Omental fat pad (tissue), 4 donors: ENCODE data around the gene MAGI2. TPM values are rescaled to one million over a fixed set of nuclear protein-coding genes. Genes with fewer than 3 reads are reported as not detected.

ENCODE experiments used
- ATAC-seq: fragments of 150-250 bp; one replicate; pipeline ENCODE4 v1.9.1; 2016; ENCODE audit warnings: mild to moderate bottlenecking, moderate library complexity; ENCODE audit not compliant: low FRiP score
- DNase-seq: peaks from one replicate; pipeline ENCODE4 v3.0.0-alpha.2; 2019; ENCODE audit warnings: low spot score
- CTCF ChIP-seq, 3 donors: fragments of 450-650 bp; IDR thresholded peaks; one replicate each; pipeline ENCODE4 v1.5.1; 2016 to 2017; ENCODE audit warnings: antibody characterized with exemption in 3 of 3, mild to moderate bottlenecking in 3 of 3, moderate library complexity in 2 of 3
- total RNA-seq, 4 donors: library from RNA; depleted of rRNA; stranded (reverse); fragments of >200 nt; gene quantifications; one replicate each; pipeline ENCODE4 v1.1.0, GENCODE V29; 2016

Gene MAGI2
- total RNA-seq, 4 donors from 2014 or later, result 9.3 to 20.6 (median 13.2) TPM

GRCh38 chr7:78024591-78024990, 1428.9 kb downstream of the MAGI2 start:
- no peak for TF ChIP-seq CTCF (IDR thresholded peaks at IDR 0.05)
- ATAC-seq (no peak), DNase-seq (no peak)

- ATAC-seq (no peak), DNase-seq (no peak)
- no peak for TF ChIP-seq CTCF (IDR thresholded peaks at IDR 0.05)
Observed at GRCh38 chr7:78023191-78023590, 1430.3 kb downstream of the MAGI2 start.

- no peak for ATAC-seq
- TF ChIP-seq CTCF (IDR thresholded peaks at IDR 0.05), result no peak
- DNase-seq, result no peak
Observed at GRCh38 chr7:78022165-78022564, 1431.3 kb downstream of the MAGI2 start.

- ATAC-seq (no peak), DNase-seq (no peak)
- no peak for TF ChIP-seq CTCF (IDR thresholded peaks at IDR 0.05)
Observed at GRCh38 chr7:78020874-78021249, 1432.6 kb downstream of the MAGI2 start.

- no peak for TF ChIP-seq CTCF (IDR thresholded peaks at IDR 0.05)
- ATAC-seq, result peak; percentile 72
- DNase-seq, result no peak
Observed at GRCh38 chr7:78020136-78020873, 1433.2 kb downstream of the MAGI2 start.

- TF ChIP-seq CTCF (IDR thresholded peaks at IDR 0.05), result no peak
- DNase-seq (peak; percentile 70), ATAC-seq (peak; percentile 95)
Observed at GRCh38 chr7:78019447-78020135, 1433.9 kb downstream of the MAGI2 start.
